K562 (cell line): Measurements from ENCODE around the gene PPT1. TPM values are rescaled to one million over a fixed set of nuclear protein-coding genes. Genes with fewer than 3 reads are reported as not detected.

Experiments
- ATAC-seq: fragments of 200-7000 bp; cut with Tn5 transposase; 3 replicates; pipeline ENCODE4 v1.9.1; 2020; ENCODE audit warnings: moderate library complexity
- BruUV-seq: library from RNA; stranded (reverse); fragments of 400-500 nt; replicated peaks from 2 replicates; lab custom pipeline; 2021; lab: Mats Ljungman, UMichigan
- CTCF ChIA-PET: fragments of 300-600 bp; formaldehyde crosslinking; extraction: SDS; loops from one replicate; lab custom pipeline; 2021; ENCODE audit warnings: low intra/inter-chr PET ratio; lab: Yijun Ruan, JAX
- POLR2A ChIA-PET: fragments of 300-600, 350-650 bp; sonication (Branson Sonifier 250); formaldehyde crosslinking; extraction: SDS; loops from one replicate; lab custom pipeline; 2021; ENCODE audit warnings: antibody characterized with exemption, inconsistent platforms; lab: Yijun Ruan, JAX
- DNase-seq, 4 experiments: peaks; one replicate each; pipeline versions ENCODE4 v3.0.0 to v3.0.0-alpha.2; 2011 to 2018; ENCODE audit warnings: low spot score in 3 of 4, mixed read lengths in 3 of 4; ENCODE audit errors: extremely low read depth in 1 of 4
- FAIRE-seq: peaks from 2 replicates; lab custom pipeline; 2011; peaks lifted over from hg19 to GRCh38; lab: Jason Lieb, UNC
- H2AFZ ChIP-seq: 2 replicates; pipeline ENCODE4 v1.6.0; 2011; ENCODE audit warnings: low read depth, low read length, control low read depth, inconsistent platforms
- H3K27ac ChIP-seq: fragments of 200-600 bp; 3 replicates; pipeline ENCODE4 v1.8.0; 2011; ENCODE audit warnings: low read depth, mild to moderate bottlenecking, control low read depth, inconsistent platforms, low read length, moderate library complexity, mixed read lengths; ENCODE audit errors: extremely low read depth
- H3K27me3 ChIP-seq, 2 experiments: fragments of 300-600 bp in 1 of 2; 2 replicates in 1 of 2; 3 replicates in 1 of 2; pipeline versions ENCODE4 v1.6.0 to v1.8.0; 2011; ENCODE audit warnings: inconsistent platforms in 2 of 2, low read length in 2 of 2, mild to moderate bottlenecking in 1 of 2, mixed read lengths in 1 of 2, moderate library complexity in 1 of 2; ENCODE audit not compliant: control insufficient read depth in 2 of 2, insufficient read depth in 2 of 2
- H3K36me3 ChIP-seq: fragments of 300-600 bp; 3 replicates; pipeline ENCODE4 v1.8.0; 2011; ENCODE audit warnings: mild to moderate bottlenecking, low read length, inconsistent platforms; ENCODE audit not compliant: control insufficient read depth, insufficient read depth
- H3K4me1 ChIP-seq, 2 experiments: fragments of 200-600 bp in 1 of 2; replicated peaks in 1 of 2; 2 replicates in 1 of 2; 3 replicates in 1 of 2; pipeline versions ENCODE4 v1.5.1 to v1.8.0; 2011; ENCODE audit warnings: inconsistent platforms in 2 of 2, low read length in 2 of 2, mild to moderate bottlenecking in 1 of 2, mixed read lengths in 1 of 2, moderate library complexity in 1 of 2; ENCODE audit not compliant: control insufficient read depth in 2 of 2, insufficient read depth in 2 of 2
- H3K4me2 ChIP-seq: 2 replicates; pipeline ENCODE4 v1.6.1; 2011; ENCODE audit warnings: low read length, control low read depth, inconsistent platforms, mixed read lengths; ENCODE audit not compliant: insufficient read depth
- H3K4me3 ChIP-seq: fragments of 200-600 bp; sonication (generic), shearing (Covaris generic); 2 replicates; pipeline ENCODE4 v1.5.1; 2016; ENCODE audit warnings: control low read depth, inconsistent platforms
- H3K79me2 ChIP-seq: fragments of 200-600 bp; 3 replicates; pipeline ENCODE4 v1.8.0; 2011; ENCODE audit warnings: low read length, inconsistent platforms; ENCODE audit not compliant: control insufficient read depth, insufficient read depth
- H3K9ac ChIP-seq, 2 experiments: 2 replicates each; pipeline versions ENCODE4 v1.6.0 to v1.6.1; 2011; ENCODE audit warnings: low read depth in 2 of 2, low read length in 2 of 2, control low read depth in 1 of 2, inconsistent platforms in 1 of 2, mild to moderate bottlenecking in 1 of 2, mixed read lengths in 1 of 2; ENCODE audit not compliant: insufficient read depth in 1 of 2
- H3K9me1 ChIP-seq: one replicate; pipeline ENCODE4 v1.6.0; 2011; ENCODE audit warnings: inconsistent platforms, mild to moderate bottlenecking, low read length, moderate library complexity; ENCODE audit not compliant: control insufficient read depth, insufficient read depth
- H3K9me3 ChIP-seq: replicated peaks from 2 replicates; pipeline ENCODE4 v1.5.1; 2011; ENCODE audit warnings: low read depth, low read length, inconsistent platforms; ENCODE audit not compliant: control insufficient read depth, insufficient read depth
- H4K20me1 ChIP-seq: replicated peaks from 2 replicates; pipeline ENCODE4 v1.6.1; 2011; ENCODE audit warnings: low read length, inconsistent platforms, mixed read lengths; ENCODE audit not compliant: control insufficient read depth, insufficient read depth
- ARID2 ChIP-seq: fragments of 450-650 bp; IDR thresholded peaks from 2 replicates; pipeline ENCODE4 v1.6.1; 2017; ENCODE audit warnings: antibody characterized with exemption, mild to moderate bottlenecking
- BRCA1 ChIP-seq, 2 experiments: fragments of 450-650 bp in 1 of 2; sonication (generic) in 1 of 2; formaldehyde crosslinking in 1 of 2; IDR thresholded peaks; 2 replicates each; pipeline versions ENCODE4 v1.5.0 to v1.6.1; 2017 to 2020; ENCODE audit warnings: mild to moderate bottlenecking in 1 of 2, missing genetic modification reagents in 1 of 2
- CBX1 ChIP-seq: sonication (generic); IDR thresholded peaks from 2 replicates; pipeline ENCODE4 v1.6.1; 2016; ENCODE audit warnings: antibody characterized with exemption, low read depth, mild to moderate bottlenecking
- DNMT1 ChIP-seq: fragments of 450-650 bp; IDR thresholded peaks from 2 replicates; pipeline ENCODE4 v1.6.1; 2016; ENCODE audit warnings: antibody characterized with exemption, mild to moderate bottlenecking
- FOSL1 ChIP-seq: fragments of 200-800 bp; sonication (Bioruptor generic); conservative IDR thresholded peaks from 2 replicates; pipeline ENCODE4 v1.6.1; 2016; ENCODE audit warnings: missing genetic modification characterization, missing compliant biosample characterization
- FOXA3 ChIP-seq, 2 experiments: fragments of 450-650 bp in 1 of 2; sonication (generic) in 1 of 2; formaldehyde crosslinking; IDR thresholded peaks in 1 of 2; conservative IDR thresholded peaks in 1 of 2; 2 replicates each; pipeline versions ENCODE4 v1.4.0 to v1.8.0; 2020 to 2022; ENCODE audit warnings: mild to moderate bottlenecking in 2 of 2, missing genetic modification reagents in 1 of 2
- FOXM1 ChIP-seq, 2 experiments: fragments of 450-650 bp in 1 of 2; sonication (generic) in 1 of 2; formaldehyde crosslinking in 1 of 2; IDR thresholded peaks; 2 replicates each; pipeline versions ENCODE4 v1.6.1 to v1.9.0; 2017 to 2022; ENCODE audit warnings: low read depth in 2 of 2, mild to moderate bottlenecking in 2 of 2, missing genetic modification reagents in 1 of 2, moderate library complexity in 1 of 2
- GABPA ChIP-seq: fragments of 200-800 bp; sonication (Bioruptor generic); conservative IDR thresholded peaks from 2 replicates; pipeline ENCODE4 v1.6.1; 2016; ENCODE audit warnings: low read depth, missing genetic modification characterization, missing compliant biosample characterization
- HCFC1 ChIP-seq: IDR thresholded peaks from 2 replicates; pipeline ENCODE4 v1.6.1; 2012; ENCODE audit warnings: low read depth, low read length, improper control_type of control experiment
- HDGF ChIP-seq: fragments of 450-650 bp; IDR thresholded peaks from 2 replicates; pipeline ENCODE4 v1.6.1; 2016
- HMG20B ChIP-seq: fragments of 250-450 bp; sonication (Bioruptor Pico); IDR thresholded peaks from 2 replicates; pipeline ENCODE4 v1.5.0; 2021; ENCODE audit warnings: mild to moderate bottlenecking
- PHB2 ChIP-seq: fragments of 450-650 bp; IDR thresholded peaks from 2 replicates; pipeline ENCODE4 v1.6.1; 2017; ENCODE audit warnings: low read depth
- RHOXF2B ChIP-seq: fragments of 250-450 bp; sonication (Bioruptor Pico); conservative IDR thresholded peaks from 2 replicates; pipeline ENCODE4 v1.5.1; 2021
- SLC30A9 ChIP-seq: fragments of 250-450 bp; sonication (Bioruptor Pico); IDR thresholded peaks from 2 replicates; pipeline ENCODE4 v1.8.0; 2022; ENCODE audit warnings: mild to moderate bottlenecking, moderate library complexity
- ZBTB9 ChIP-seq: fragments of 450-650 bp; formaldehyde crosslinking; IDR thresholded peaks from 2 replicates; pipeline ENCODE4 v1.4.0; 2020; ENCODE audit warnings: mild to moderate bottlenecking, moderate library complexity
- ZNF311 ChIP-seq: fragments of 250-450 bp; sonication (Bioruptor Pico); IDR thresholded peaks from 2 replicates; pipeline ENCODE4 v1.4.0; 2020; ENCODE audit warnings: mild to moderate bottlenecking, moderate library complexity
- ZNF512 ChIP-seq: IDR thresholded peaks from 2 replicates; pipeline ENCODE4 v1.6.1; 2016; ENCODE audit warnings: missing genetic modification characterization, missing compliant biosample characterization
- WGBS: fragments of 100-300 bp; shearing (Covaris generic); methylation state at CpG from one replicate; pipeline ENCODE4 v1.1.6; 2016; ENCODE audit warnings: low coverage, mixed read lengths; ENCODE audit not compliant: insufficient coverage; ENCODE audit errors: missing lambda C conversion rate; 5-methylcytosine and 5-hydroxymethylcytosine counted together
- in situ Hi-C: fragments of 300-500 bp; cut with MboI; formaldehyde crosslinking; loops from 4 replicates; pipeline ENCODE4 v1.15.0; 2018; ENCODE audit warnings: inconsistent platforms, mixed read lengths
- intact Hi-C: fragments of 100-400 bp; cut with micrococcal nuclease; formaldehyde crosslinking; loops from 2 replicates; pipeline ENCODE4 v1.14.2; 2022
- polyA plus RNA-seq, 8 experiments: library from polyadenylated mRNA; depleted of rRNA in 4 of 8; stranded (reverse) in 5 of 8; unstranded in 3 of 8; fragments of >200 nt; fragmentation: Nextera tagmentation in 2 of 8; fragmentation: Illumina TruSeq in 1 of 8; extraction: Ambion mirVana in 2 of 8; extraction: Trizol in 1 of 8; gene quantifications; 2 replicates each; pipeline versions ENCODE4 v1.2.1 to v1.2.3, GENCODE V29; 2011 to 2014; ENCODE audit warnings: inconsistent platforms in 1 of 8, missing spikeins in 1 of 8
- total RNA-seq, 7 experiments: library from RNA; depleted of rRNA in 6 of 7; stranded (reverse); fragments of >200 nt in 6 of 7; fragmentation: Illumina TruSeq in 2 of 7; extraction: Trizol in 2 of 7; gene quantifications; 2 replicates each; pipeline versions ENCODE4 v1.2.1 to v1.2.3, GENCODE V29; 2011 to 2021; ENCODE audit warnings: low replicate concordance in 1 of 7
- TF ChIP-seq, protein P1 (sequence below): sonication (generic); formaldehyde crosslinking; IDR thresholded peaks from 2 replicates; pipeline ENCODE4 v1.8.1; 2022; ENCODE audit warnings: missing genetic modification reagents

PPT1 gene
- total and polyA plus RNA-seq, 9 of the 15 experiments (the other 6 are each of a cell fraction or from before 2014, with no cell fraction given), result 72.2 to 285 (median 143) TPM

DNA sequence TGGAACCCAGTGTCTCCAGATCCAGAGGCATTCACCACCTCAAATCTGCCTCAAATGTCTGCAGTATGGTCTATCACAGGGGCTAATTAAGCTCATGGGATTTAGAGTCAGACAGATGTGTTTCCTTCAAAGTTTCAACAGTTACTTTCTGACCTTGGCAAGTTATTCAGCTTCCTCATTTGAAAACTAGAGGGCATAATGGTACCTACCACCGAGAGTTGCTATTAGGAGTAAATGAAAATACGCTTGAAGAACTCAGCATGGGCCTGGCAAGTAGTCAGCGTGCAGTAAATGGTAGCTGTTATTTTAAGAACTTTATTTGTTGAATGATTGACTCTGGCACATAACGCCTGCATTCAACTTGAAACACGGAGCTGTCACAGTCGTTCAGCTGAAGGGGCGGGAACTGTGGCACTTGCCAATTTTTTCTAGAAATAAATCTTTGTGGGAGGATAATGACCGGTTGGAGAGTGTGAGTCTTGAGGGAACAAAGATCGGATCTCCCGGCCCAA lies 57.8 kb downstream of the PPT1 start (continued):
- TF ChIP-seq ZBTB9 (CRISPR knock-in tag), result no peak

GRCh38 chr1:40038697-40039096 lies 58.4 kb downstream of the PPT1 start:
- Histone ChIP-seq H3K79me2 (peaks cover 32% of the 10 kb centered on the region), H3K36me3 (peaks cover 18% of the 10 kb centered on the region), H3K9me1 (no peaks in the 10 kb centered on the region), H2AFZ (no peak overlapping the region; the same call in 1 of the 2 replicates), H3K9ac (peak overlapping the region in 1 of 2 experiments; percentile 99; a peak in 2 of 4 replicates), H3K4me2 (no peak overlapping the region; the same call in 1 of the 2 replicates), H3K4me3 (no peak overlapping the region), H3K27ac (peak overlapping the region; percentile 99), H3K27me3 (no peaks in the 10 kb centered on the region), H4K20me1 (no peaks in the 10 kb centered on the region; the same call in 1 of the 2 replicates), H3K4me1 (peaks cover 35 to 56% of the 10 kb centered on the region in 2 experiments), H3K9me3 (no peaks in the 10 kb centered on the region)
- intact Hi-C loops, result no loop called here
- BruUV-seq, result no TSS peak
- 64% methylated on average over 3 of the region's 3 CpGs for WGBS
- in situ Hi-C loops, result no loop called here
- CTCF ChIA-PET, result no interaction called here
- FAIRE-seq (no peak), ATAC-seq (no peak), DNase-seq (no peak)
- POLR2A ChIA-PET, result interaction anchor here (0.6 to 6.2 kb wide), 7 partner anchors 9 to 1327 kb away, joined by 3 to 72 read pairs (median 5); partner anchors contain the start of gene MYCL
- TF ChIP-seq FOSL1 (tag), result no peak
- no peak for TF ChIP-seq RHOXF2B (CRISPR knock-in tag)
- TF ChIP-seq ARID2, result no peak
- TF ChIP-seq, protein P1, sequence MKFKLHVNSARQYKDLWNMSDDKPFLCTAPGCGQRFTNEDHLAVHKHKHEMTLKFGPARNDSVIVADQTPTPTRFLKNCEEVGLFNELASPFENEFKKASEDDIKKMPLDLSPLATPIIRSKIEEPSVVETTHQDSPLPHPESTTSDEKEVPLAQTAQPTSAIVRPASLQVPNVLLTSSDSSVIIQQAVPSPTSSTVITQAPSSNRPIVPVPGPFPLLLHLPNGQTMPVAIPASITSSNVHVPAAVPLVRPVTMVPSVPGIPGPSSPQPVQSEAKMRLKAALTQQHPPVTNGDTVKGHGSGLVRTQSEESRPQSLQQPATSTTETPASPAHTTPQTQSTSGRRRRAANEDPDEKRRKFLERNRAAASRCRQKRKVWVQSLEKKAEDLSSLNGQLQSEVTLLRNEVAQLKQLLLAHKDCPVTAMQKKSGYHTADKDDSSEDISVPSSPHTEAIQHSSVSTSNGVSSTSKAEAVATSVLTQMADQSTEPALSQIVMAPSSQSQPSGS (CRISPR knock-in tag), result no peak
- TF ChIP-seq SLC30A9 (CRISPR knock-in tag), result no peak
- TF ChIP-seq ZNF311 (CRISPR knock-in tag), result no peak
- TF ChIP-seq HMG20B (CRISPR knock-in tag), result 0 out of 2 replicates have a peak, but pooled peaks have one; percentile 38
- no peak for TF ChIP-seq FOXA3 (CRISPR knock-in tag; conservative IDR thresholded peaks at IDR 0.05 in 1 of 2, IDR thresholded peaks at IDR 0.05 in 1 of 2)
- no peak for TF ChIP-seq HCFC1
- TF ChIP-seq DNMT1, result no peak
- 0 out of 2 replicates have a peak, but pooled peaks have one; percentile 26 for TF ChIP-seq ZNF512
- no peak for TF ChIP-seq HDGF
- no peak for TF ChIP-seq BRCA1 (IDR thresholded peaks at IDR 0.05)
- TF ChIP-seq BRCA1 (CRISPR knock-in tag; IDR thresholded peaks at IDR 0.05), result no peak
- TF ChIP-seq PHB2, result no peak
- no peak for TF ChIP-seq GABPA (tag)
- TF ChIP-seq CBX1, result no peak
- 0 out of 2 replicates have a peak, but pooled peaks have one; percentile 2 for TF ChIP-seq FOXM1 (IDR thresholded peaks at IDR 0.05; ENCODE audit: low read depth)
- no peak for TF ChIP-seq FOXM1 (CRISPR knock-in tag; IDR thresholded peaks at IDR 0.05; ENCODE audit: low read depth)
